Inflammatory macrophage treated with lipopolysaccharide for 1 hour (primary cell): ENCODE results near the gene SYNCRIP.
A peak's percentile ranks its signal among the peaks of the same experiment; 100 is the strongest.
"Not testable (repeated sequence)": the region's sequence is repeated elsewhere in the genome, so short reads cannot be mapped to it uniquely, and the experiment has no call there.

Experiments used
- DNase-seq, 2 donors: peaks; one replicate each; pipeline ENCODE4 v3.0.0-alpha.2; 2020 to 2022

SYNCRIP gene

GRCh38 chr6:85593438-85594196, 49.1 kb downstream of the SYNCRIP start, which contains the start of gene SNX14:
TSS of gene SNX14 (minus strand) at chr6:85593858. CDS start at chr6:85593718, 140 bp downstream.
- DNase-seq: peak; percentile 92 to 94

DNA sequence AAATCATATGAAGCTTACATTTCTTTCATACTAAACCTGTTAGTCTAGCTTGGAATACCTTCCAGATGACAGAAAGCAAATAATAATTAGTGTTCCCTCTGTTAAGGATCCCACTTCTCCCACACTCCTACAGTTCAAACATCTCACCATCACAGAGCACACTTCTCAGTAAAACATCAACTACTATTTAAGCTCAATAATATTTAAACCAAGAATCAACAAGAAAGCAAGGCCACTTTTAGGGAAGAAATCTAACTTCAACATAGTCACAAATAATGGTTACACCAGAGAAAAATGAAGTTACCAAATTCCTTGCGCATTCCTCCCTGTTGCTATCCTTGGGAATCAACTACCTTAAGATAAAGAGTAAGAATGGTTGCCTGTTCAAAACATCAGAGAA, 50.7 kb downstream of the SYNCRIP start:
- no peak for DNase-seq

GRCh38 chr6:85591207-85591606, 51.5 kb downstream of the SYNCRIP start:
- no peak for DNase-seq

DNA sequence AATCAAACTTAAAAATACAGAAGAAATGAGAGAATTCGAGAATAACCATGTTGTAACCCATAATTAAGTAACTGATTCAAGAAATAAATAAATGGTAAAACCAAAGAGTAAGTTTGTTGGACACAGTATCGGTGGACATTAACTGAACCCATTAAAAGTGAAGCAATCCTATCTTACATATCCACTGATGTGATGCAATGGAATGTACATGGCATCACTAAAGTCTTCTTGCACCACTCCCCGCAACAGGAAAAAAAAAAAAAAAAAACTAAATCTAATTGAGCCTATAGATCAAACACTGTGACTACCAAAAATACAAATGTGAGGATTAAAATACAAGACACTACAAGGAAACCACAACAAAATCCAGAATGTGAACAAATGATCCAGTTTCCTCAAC, 56.9 kb downstream of the SYNCRIP start:
- DNase-seq: peak; percentile 9 to 45

GRCh38 chr6:85582832-85583231, 59.9 kb downstream of the SYNCRIP start:
- not testable (repeated sequence) for DNase-seq

DNA sequence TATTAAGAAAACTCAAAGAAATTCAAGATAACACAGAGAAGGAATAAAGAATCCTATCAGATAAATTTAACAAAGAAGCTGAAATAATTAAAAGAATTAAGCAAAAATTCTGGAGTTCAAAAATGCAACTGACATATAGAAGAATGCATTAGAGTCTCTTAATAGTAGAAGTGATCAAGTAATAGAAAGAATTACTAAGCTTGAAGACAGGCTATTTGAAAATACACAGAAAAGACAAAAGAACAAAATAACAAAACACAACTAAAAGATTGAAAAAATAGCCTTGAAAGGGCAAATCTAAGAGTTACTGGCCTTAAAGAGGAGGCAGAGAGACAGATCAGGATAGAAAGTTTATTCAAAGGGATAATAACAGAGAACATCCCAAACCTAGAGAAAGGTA, 61.1 kb downstream of the SYNCRIP start:
- DNase-seq: no peak

DNA sequence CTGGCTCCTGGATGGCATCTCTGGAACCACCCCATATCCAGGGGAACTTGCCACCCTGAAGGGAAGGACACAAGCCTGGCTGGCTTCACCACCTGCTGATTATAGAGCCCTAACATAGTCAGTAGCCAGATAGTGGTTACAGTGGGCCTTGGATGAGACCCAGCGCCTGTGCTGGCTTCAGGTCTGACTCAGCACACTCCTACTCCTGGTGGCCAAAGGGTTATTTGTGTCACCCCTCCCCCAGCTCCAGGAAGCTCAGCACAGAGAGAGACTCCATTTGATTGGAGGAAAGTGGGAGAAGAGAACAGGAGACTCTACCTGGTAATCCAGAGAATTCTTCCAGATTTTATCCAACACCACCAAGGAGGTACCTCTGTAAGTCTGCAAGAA, 61.8 kb downstream of the SYNCRIP start:
- no peak for DNase-seq

DNA sequence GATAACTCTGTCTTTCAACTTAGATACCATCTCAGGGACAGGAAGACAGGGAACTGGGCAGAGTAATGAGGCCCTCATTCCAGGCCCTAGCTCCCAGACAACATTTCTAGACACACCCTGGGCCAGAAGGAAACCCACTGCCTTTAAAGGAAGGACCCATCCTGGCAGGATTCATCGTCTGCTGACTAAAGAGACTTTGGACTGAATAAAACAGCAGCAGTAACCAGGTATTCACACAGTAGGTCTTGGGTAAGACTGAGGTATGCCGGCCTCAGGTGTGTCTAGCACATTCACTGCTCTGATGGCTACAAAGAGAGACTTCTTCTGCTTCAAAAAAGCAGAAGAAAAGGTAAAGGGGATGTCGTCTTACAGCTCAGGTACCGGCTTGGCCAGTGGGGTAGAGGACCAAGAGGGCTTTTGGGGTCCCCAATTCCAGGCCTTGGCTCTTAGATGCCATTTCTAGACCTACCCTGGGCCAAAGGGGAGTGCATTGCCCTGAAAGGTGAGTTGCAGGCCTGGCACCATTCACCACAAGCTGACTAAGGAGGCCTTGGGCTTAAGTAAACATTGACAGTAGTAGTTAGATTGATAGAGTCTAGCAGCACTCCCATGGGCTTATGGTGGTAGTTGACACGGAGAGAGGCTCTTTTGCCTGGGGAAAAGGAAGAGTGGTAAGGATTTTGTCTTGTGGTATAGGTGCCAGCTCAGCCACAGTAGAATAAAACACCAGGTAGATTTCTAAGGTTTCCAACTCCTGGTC, 62.4 kb downstream of the SYNCRIP start:
- no peak for DNase-seq

DNA sequence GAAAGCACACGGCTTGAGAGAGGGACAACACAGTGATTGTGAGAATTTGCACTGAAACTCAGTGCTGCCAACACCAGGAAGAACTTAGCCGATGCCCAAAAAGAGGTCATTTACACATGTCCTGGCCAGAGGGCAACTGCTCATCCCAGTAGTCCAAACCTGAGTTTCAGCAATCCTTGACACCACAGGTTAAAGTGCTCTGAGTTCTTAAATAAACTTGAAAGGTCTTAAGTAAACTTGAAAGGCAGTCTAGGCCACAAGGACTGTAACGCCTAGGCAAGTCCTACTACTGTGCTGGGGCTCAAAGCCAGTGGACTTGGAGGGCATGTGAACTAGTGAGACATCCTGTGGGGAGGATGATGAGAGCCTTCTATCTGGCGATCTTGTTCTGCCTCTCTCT, 63.1 kb downstream of the SYNCRIP start:
- no peak for DNase-seq

DNA sequence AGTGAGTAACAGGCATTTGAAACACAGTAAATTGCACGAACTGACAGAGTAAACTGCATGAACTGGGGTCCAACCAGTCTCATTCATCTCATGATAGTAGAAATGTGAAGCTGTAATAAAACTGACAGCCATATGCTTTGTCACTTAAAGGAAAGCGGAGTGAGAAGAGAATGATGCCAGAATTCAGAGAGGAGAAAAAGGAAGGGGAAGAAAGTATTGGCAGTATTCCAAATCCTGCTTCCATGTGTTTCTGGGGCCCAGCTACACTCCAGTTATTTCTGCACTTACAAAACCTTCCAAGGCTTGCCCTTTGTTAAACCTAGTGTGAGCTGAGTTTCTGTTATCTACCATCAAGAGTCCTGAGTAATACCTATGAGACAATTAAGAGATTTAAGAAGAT, 66.2 kb downstream of the SYNCRIP start:
- DNase-seq: peak; percentile 11 to 28

- DNase-seq: no peak
These were observed 67.6 kb downstream of the SYNCRIP start for GRCh38 chr6:85574932-85575598.

DNA sequence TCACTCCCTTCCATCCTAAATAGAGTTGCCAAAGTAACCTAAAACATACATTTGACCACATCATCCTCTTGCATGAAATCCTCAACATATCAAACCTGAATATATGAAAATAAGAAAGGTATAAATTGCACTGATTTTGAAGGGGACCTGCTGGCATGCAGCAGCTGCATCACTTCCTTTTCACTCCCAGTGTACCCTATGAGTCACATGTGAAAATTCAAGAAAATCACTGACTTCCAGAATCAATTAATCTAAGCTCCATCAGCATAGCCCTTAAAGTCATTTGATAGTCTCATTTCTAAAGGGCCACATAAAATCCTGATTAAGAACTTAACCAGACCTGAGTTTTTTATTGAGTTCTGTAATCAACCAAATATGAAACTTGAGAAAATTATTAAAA, 73.4 kb downstream of the SYNCRIP start:
- no peak for DNase-seq

- no peak for DNase-seq
These were observed 74.3 kb downstream of the SYNCRIP start for GRCh38 chr6:85568411-85568810.

- no peak for DNase-seq
These were observed 77.0 kb downstream of the SYNCRIP start for GRCh38 chr6:85565736-85566135.

DNA sequence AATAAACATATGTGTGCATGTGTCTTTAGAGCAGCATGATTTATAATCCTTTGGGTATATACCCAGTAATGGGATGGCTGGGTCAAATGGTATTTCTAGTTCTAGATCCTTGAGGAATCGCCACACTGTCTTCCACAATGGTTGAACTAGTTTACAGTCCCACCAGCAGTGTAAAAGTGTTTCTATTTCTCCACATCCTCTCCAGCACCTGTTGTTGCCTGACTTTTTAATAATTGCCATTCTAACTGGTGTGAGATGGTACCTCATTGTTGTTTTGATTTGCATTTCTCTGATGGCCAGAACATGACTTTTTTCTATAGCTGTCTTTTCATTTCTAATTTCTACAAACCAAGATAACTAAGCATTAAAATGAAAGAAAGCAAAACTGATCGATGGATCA, 78.5 kb downstream of the SYNCRIP start:
- not testable (repeated sequence) for DNase-seq
